H1 (cell line): ENCODE data around the gene TDRD1. TPM values are rescaled to one million over a fixed set of nuclear protein-coding genes. Genes with fewer than 3 reads are reported as not detected.

ENCODE experiments used
- CTCF ChIA-PET: fragments of 300-600 bp; sonication (Branson Sonifier 250); formaldehyde crosslinking; loops from one replicate; lab custom pipeline; 2021; ENCODE audit not compliant: partially characterized antibody; lab: Charles Lee
- POLR2A ChIA-PET: fragments of 300-600 bp; sonication (Branson Sonifier 250); formaldehyde crosslinking; loops from one replicate; lab custom pipeline; 2021; ENCODE audit warnings: inconsistent platforms; ENCODE audit not compliant: partially characterized antibody; lab: Charles Lee
- DNase-seq, 2 experiments: peaks; one replicate each; pipeline versions ENCODE4 v3.0.0 to v3.0.0-alpha.2; 2010 to 2022; ENCODE audit warnings: low spot score in 2 of 2, low read depth in 1 of 2, mixed read lengths in 1 of 2
- FAIRE-seq: peaks from 2 replicates; lab custom pipeline; 2011; peaks lifted over from hg19 to GRCh38; lab: Jason Lieb, UNC
- H2AFZ ChIP-seq: 2 replicates; pipeline ENCODE4 v1.8.1; 2012; ENCODE audit warnings: low read length, inconsistent platforms
- H2AK5ac ChIP-seq: 2 replicates; pipeline ENCODE4 v1.6.1; 2013; ENCODE audit warnings: low read depth, low read length
- H2BK120ac ChIP-seq: replicated peaks from 2 replicates; pipeline ENCODE3; 2013; ENCODE audit warnings: low read depth, low read length, inconsistent platforms
- H2BK12ac ChIP-seq: 2 replicates; pipeline ENCODE4 v1.6.1; 2013; ENCODE audit warnings: low read depth, low read length
- H2BK15ac ChIP-seq: 2 replicates; pipeline ENCODE4 v1.6.1; 2013; ENCODE audit warnings: low read length
- H2BK20ac ChIP-seq: 2 replicates; pipeline ENCODE4 v1.6.1; 2013; ENCODE audit warnings: low read length
- H2BK5ac ChIP-seq: 2 replicates; pipeline ENCODE4 v1.6.1; 2013; ENCODE audit warnings: low read depth, low read length
- H3K14ac ChIP-seq: 2 replicates; pipeline ENCODE4 v1.6.1; 2013; ENCODE audit warnings: inconsistent platforms; ENCODE audit not compliant: insufficient read length
- H3K18ac ChIP-seq: 2 replicates; pipeline ENCODE4 v1.6.1; 2013; ENCODE audit warnings: low read length; ENCODE audit errors: extremely low read depth
- H3K23ac ChIP-seq: 2 replicates; pipeline ENCODE4 v1.6.1; 2013; ENCODE audit warnings: inconsistent platforms; ENCODE audit not compliant: insufficient read length
- H3K23me2 ChIP-seq: 2 replicates; pipeline ENCODE4 v1.6.1; 2013; ENCODE audit warnings: low read depth, low read length
- H3K27ac ChIP-seq: 2 replicates; pipeline ENCODE4 v1.6.1; 2011; ENCODE audit warnings: low read depth, low read length, inconsistent platforms
- H3K27me3 ChIP-seq, 4 experiments: replicated peaks in 1 of 4; 1 replicate in 1 of 4; 2 replicates in 3 of 4; pipeline versions ENCODE4 v1.6.1 to v1.8.1; 2011 to 2013; ENCODE audit warnings: low read length in 3 of 4, mild to moderate bottlenecking in 3 of 4, inconsistent platforms in 2 of 4, mixed read lengths in 2 of 4, moderate library complexity in 1 of 4; ENCODE audit not compliant: control insufficient read depth in 3 of 4, insufficient read depth in 3 of 4; ENCODE audit errors: extremely low read depth in 1 of 4
- H3K36me3 ChIP-seq, 4 experiments: 2 replicates each; pipeline versions ENCODE4 v1.6.1 to v1.8.1; 2011 to 2013; ENCODE audit warnings: mild to moderate bottlenecking in 4 of 4, low read length in 3 of 4, moderate library complexity in 2 of 4, control low read depth in 1 of 4, inconsistent platforms in 1 of 4; ENCODE audit not compliant: insufficient read depth in 4 of 4, control insufficient read depth in 2 of 4
- H3K4ac ChIP-seq: replicated peaks from 2 replicates; pipeline ENCODE3; 2013; ENCODE audit warnings: low read length, low read depth, mixed read lengths, inconsistent platforms; ENCODE audit not compliant: insufficient read length
- H3K4me1 ChIP-seq, 4 experiments: replicated peaks in 1 of 4; 1 replicate in 1 of 4; 2 replicates in 3 of 4; pipeline versions ENCODE4 v1.6.1 to v1.8.1; 2011 to 2013; ENCODE audit warnings: low read length in 3 of 4, inconsistent platforms in 2 of 4, mixed read lengths in 1 of 4; ENCODE audit not compliant: insufficient read depth in 4 of 4, control insufficient read depth in 3 of 4
- H3K4me2 ChIP-seq, 2 experiments: 2 replicates each; pipeline versions ENCODE4 v1.6.1 to v1.8.1; 2011 to 2013; ENCODE audit warnings: low read depth in 2 of 2, low read length in 2 of 2, control low read depth in 1 of 2, inconsistent platforms in 1 of 2, mild to moderate bottlenecking in 1 of 2; ENCODE audit not compliant: insufficient read depth in 1 of 2
- H3K4me3 ChIP-seq, 4 experiments: fragments of 200-600, 300-600 bp in 1 of 4; sonication (generic), shearing (Covaris generic), sonication (Bioruptor Twin) in 1 of 4; 2 replicates each; pipeline versions ENCODE4 v1.5.1 to v1.8.1; 2011 to 2016; ENCODE audit warnings: low read length in 4 of 4, low read depth in 3 of 4, control low read depth in 2 of 4, inconsistent platforms in 2 of 4, mild to moderate bottlenecking in 2 of 4, mixed read lengths in 1 of 4, moderate library complexity in 1 of 4; ENCODE audit not compliant: insufficient read depth in 2 of 4; ENCODE audit errors: extremely low read depth in 1 of 4
- H3K56ac ChIP-seq: replicated peaks from 2 replicates; pipeline ENCODE3; 2013; ENCODE audit warnings: low read depth, mild to moderate bottlenecking, mixed read lengths, low read length, inconsistent platforms; ENCODE audit not compliant: insufficient read length
- H3K79me1 ChIP-seq: 2 replicates; pipeline ENCODE4 v1.6.1; 2013; ENCODE audit warnings: low read depth, low read length, control low read depth
- H3K79me2 ChIP-seq, 2 experiments: 2 replicates each; pipeline versions ENCODE4 v1.6.1 to v1.8.1; 2012 to 2013; ENCODE audit warnings: low read length in 2 of 2, mild to moderate bottlenecking in 2 of 2, inconsistent platforms in 1 of 2; ENCODE audit not compliant: insufficient read depth in 2 of 2, control insufficient read depth in 1 of 2
- H3K9ac ChIP-seq, 4 experiments: replicated peaks in 1 of 4; 1 replicate in 1 of 4; 2 replicates in 3 of 4; pipeline versions ENCODE4 v1.6.1 to v1.8.1; 2011 to 2013; ENCODE audit warnings: low read depth in 3 of 4, low read length in 3 of 4, control low read depth in 2 of 4, mild to moderate bottlenecking in 2 of 4, moderate library complexity in 2 of 4, inconsistent platforms in 1 of 4; ENCODE audit errors: extremely low read depth in 1 of 4
- H3K9me3 ChIP-seq, 2 experiments: 2 replicates each; pipeline versions ENCODE4 v1.6.1 to v1.8.1; 2012 to 2013; ENCODE audit warnings: mild to moderate bottlenecking in 2 of 2, moderate library complexity in 2 of 2, control low read depth in 1 of 2, inconsistent platforms in 1 of 2, low read depth in 1 of 2, low read length in 1 of 2, mixed read lengths in 1 of 2; ENCODE audit not compliant: insufficient read depth in 2 of 2
- H4K20me1 ChIP-seq, 2 experiments: replicated peaks in 1 of 2; 2 replicates each; pipeline versions ENCODE3 to v1.8.1; 2011 to 2013; ENCODE audit warnings: inconsistent platforms in 2 of 2, low read length in 2 of 2, mild to moderate bottlenecking in 1 of 2; ENCODE audit not compliant: insufficient read depth in 2 of 2, control insufficient read depth in 1 of 2
- H4K5ac ChIP-seq: 2 replicates; pipeline ENCODE4 v1.6.1; 2013; ENCODE audit warnings: low read length, low read depth, mixed read lengths, inconsistent platforms; ENCODE audit not compliant: insufficient read length
- H4K8ac ChIP-seq: 2 replicates; pipeline ENCODE4 v1.8.0; 2013; ENCODE audit warnings: mild to moderate bottlenecking, moderate library complexity, low read length, inconsistent platforms; ENCODE audit not compliant: insufficient read depth; ENCODE audit errors: extremely low read depth
- H4K91ac ChIP-seq: replicated peaks from 2 replicates; pipeline ENCODE3; 2013; ENCODE audit warnings: low read length, mixed read lengths, inconsistent platforms; ENCODE audit not compliant: insufficient read length
- ATF3 ChIP-seq: IDR thresholded peaks from 2 replicates; pipeline ENCODE4 v1.6.1; 2011; ENCODE audit warnings: low read depth, mild to moderate bottlenecking, low read length; ENCODE audit not compliant: insufficient read depth
- BCL11A ChIP-seq, 2 experiments: IDR thresholded peaks; one replicate each; pipeline ENCODE4 v1.6.1; 2011; ENCODE audit warnings: low read depth in 2 of 2, low read length in 2 of 2, mild to moderate bottlenecking in 2 of 2
- CHD1 ChIP-seq: IDR thresholded peaks from 2 replicates; pipeline ENCODE4 v1.6.1; 2012; ENCODE audit warnings: low read depth, low read length, improper control_type of control experiment
- CTCF ChIP-seq, 3 experiments: IDR thresholded peaks; 1 replicate in 2 of 3; 2 replicates in 1 of 3; pipeline versions ENCODE4 v1.5.1 to v1.6.1; 2011; ENCODE audit warnings: low read length in 3 of 3, mild to moderate bottlenecking in 3 of 3, inconsistent platforms in 2 of 3, low read depth in 1 of 3, moderate library complexity in 1 of 3; ENCODE audit not compliant: insufficient read depth in 1 of 3; ENCODE audit errors: control extremely low read depth in 1 of 3
- EP300 ChIP-seq, 2 experiments: IDR thresholded peaks; 1 replicate in 1 of 2; 2 replicates in 1 of 2; pipeline ENCODE4 v1.6.1; 2011 to 2012; ENCODE audit warnings: low read depth in 2 of 2, low read length in 2 of 2, mild to moderate bottlenecking in 2 of 2, borderline replicate concordance in 1 of 2, inconsistent platforms in 1 of 2, moderate library complexity in 1 of 2
- GTF2F1 ChIP-seq: IDR thresholded peaks from 2 replicates; pipeline ENCODE4 v1.6.1; 2012; ENCODE audit warnings: low read depth, low read length, improper control_type of control experiment, borderline replicate concordance
- SIRT6 ChIP-seq: IDR thresholded peaks from one replicate; pipeline ENCODE4 v1.7.1; 2012; ENCODE audit warnings: low read length, inconsistent platforms
- SIX5 ChIP-seq: IDR thresholded peaks from 2 replicates; pipeline ENCODE4 v1.6.1; 2011; ENCODE audit warnings: mild to moderate bottlenecking, low read depth, low read length
- SP4 ChIP-seq: IDR thresholded peaks from 2 replicates; pipeline ENCODE4 v1.6.1; 2012; ENCODE audit warnings: low read length, inconsistent platforms
- SUZ12 ChIP-seq: fragments of 200-600 bp; sonication (generic); IDR thresholded peaks from 2 replicates; pipeline ENCODE4 v1.6.1; 2012; ENCODE audit warnings: mild to moderate bottlenecking, inconsistent platforms, low read length, moderate library complexity, mixed read lengths
- TAF7 ChIP-seq: optimal IDR thresholded peaks from 2 replicates; pipeline ENCODE3; 2011; ENCODE audit warnings: low read depth, mild to moderate bottlenecking, inconsistent platforms, low read length, moderate library complexity, borderline replicate concordance
- YY1 ChIP-seq: IDR thresholded peaks from 2 replicates; pipeline ENCODE4 v1.6.1; 2011; ENCODE audit warnings: low read depth, mild to moderate bottlenecking, low read length
- WGBS, 2 experiments: shearing (Covaris generic) in 1 of 2; methylation state at CpG; one replicate each; pipeline versions ENCODE4 v1.1.6 to v1.1.7; 2013 to 2015; ENCODE audit warnings: low lambda C conversion rate in 2 of 2, mixed read lengths in 2 of 2, inconsistent platforms in 1 of 2, low coverage in 1 of 2, missing lambda C conversion rate in 1 of 2; ENCODE audit not compliant: insufficient replicate concordance in 2 of 2, insufficient coverage in 1 of 2, insufficient read length in 1 of 2; ENCODE audit errors: extremely low coverage in 1 of 2, missing lambda C conversion rate in 1 of 2; 5-methylcytosine and 5-hydroxymethylcytosine counted together
- polyA plus RNA-seq, 7 experiments: library from polyadenylated mRNA; depleted of rRNA in 3 of 7; stranded (reverse) in 5 of 7; unstranded in 2 of 7; fragments of >200 nt in 5 of 7; fragments of 200-250 nt in 2 of 7; gene quantifications; 1 replicate in 5 of 7; 2 replicates in 1 of 7; 4 replicates in 1 of 7; pipeline versions ENCODE4 v1.2.1 to v1.2.3, GENCODE V29; 2011 to 2013; ENCODE audit warnings: missing spikeins in 2 of 7, mixed read lengths in 2 of 7
- total RNA-seq: library from RNA; stranded (reverse); fragmentation: NEBNext Ultra II Directional; extraction: Animal tissue kit (Norgen Biotek cat#: 25700); gene quantifications from 2 replicates; pipeline ENCODE4 v1.2.1, GENCODE V29; 2021

The TDRD1 gene
- total and polyA plus RNA-seq, 2 of the 8 experiments (the other 6 are each of a cell fraction or from before 2014, with no cell fraction given) = 0.02 to 0.71 TPM

GRCh38 chr10:114223066-114223465 is 43.9 kb downstream of the TDRD1 start:
- Histone ChIP-seq H3K9me3 (no peaks in the 10 kb centered on the region), H3K27me3 (no peaks in the 10 kb centered on the region), H4K20me1 (no peaks in the 10 kb centered on the region), H3K14ac (no peak overlapping the region), H4K8ac (no peak overlapping the region), H3K27ac (no peak overlapping the region), H2BK15ac (no peak overlapping the region), H4K91ac (no peak overlapping the region), H4K5ac (no peak overlapping the region), H3K9ac (no peak overlapping the region), H3K36me3 (no peaks in the 10 kb centered on the region), H2BK12ac (no peak overlapping the region), H3K56ac (no peak overlapping the region), H3K4ac (no peak overlapping the region), H3K79me2 (no peaks in the 10 kb centered on the region), H3K4me2 (no peak overlapping the region), H3K23ac (no peak overlapping the region), H3K18ac (no peak overlapping the region), H2AFZ (no peak overlapping the region), H3K23me2 (no peaks in the 10 kb centered on the region), H3K4me3 (no peak overlapping the region), H2BK5ac (no peak overlapping the region), H3K4me1 (no peaks in the 10 kb centered on the region), H2BK120ac (no peak overlapping the region), H3K79me1 (no peaks in the 10 kb centered on the region), H2AK5ac (no peak overlapping the region), H2BK20ac (no peak overlapping the region)
- POLR2A ChIA-PET = no interaction called here
- WGBS, 2 experiments = 83% methylated on average over 4 of the region's 4 CpGs; no CpG with 5 or more reads in 1 of the 2 experiments
- DNase-seq = no peak
- CTCF ChIA-PET = interaction anchor here (1.8 kb wide), 2 partner anchors 10 to 16 kb away, joined by 5 to 7 read pairs; partner anchors contain the start of gene VWA2
- no peak for FAIRE-seq
- TF ChIP-seq SIX5 (no peak), BCL11A (IDR thresholded peaks at IDR 0.05; ENCODE audit: low read depth in 2 of 2, low read length in 2 of 2) (no peak), SUZ12 (no peak), SIRT6 (no peak), TAF7 (no peak), YY1 (no peak), ATF3 (no peak), CHD1 (no peak), SP4 (no peak), CTCF (IDR thresholded peaks at IDR 0.05; ENCODE audit: control extremely low read depth in 1 of 3, insufficient read depth in 1 of 3, low read depth in 1 of 3, low read length in 3 of 3) (no peak), GTF2F1 (no peak), EP300 (IDR thresholded peaks at IDR 0.05; ENCODE audit: borderline replicate concordance in 1 of 2, low read depth in 2 of 2, low read length in 2 of 2) (no peak)
